Transverse colon (tissue), 4 donors: Measurements from ENCODE around the gene STIM1. TPM values are rescaled to one million over a fixed set of nuclear protein-coding genes. Genes with fewer than 3 reads are reported as not detected.

Experiments
- DNase-seq: peaks from one replicate; pipeline ENCODE4 v3.0.0-alpha.2; 2019
- H3K27ac ChIP-seq, 4 donors: fragments of 200-600 bp; sonication (generic); 2 replicates each; pipeline ENCODE4 v1.5.1; 2016 to 2018; ENCODE audit warnings: inconsistent platforms in 4 of 4
- H3K27me3 ChIP-seq: fragments of 200-600 bp; sonication (generic); 2 replicates; pipeline ENCODE4 v1.5.1; 2017; ENCODE audit warnings: inconsistent platforms
- H3K36me3 ChIP-seq, 4 donors: fragments of 200-600 bp; sonication (generic); 2 replicates each; pipeline ENCODE4 v1.5.1; 2017 to 2019; ENCODE audit warnings: inconsistent platforms in 4 of 4
- H3K4me1 ChIP-seq, 4 donors: fragments of 200-600 bp; sonication (generic); 2 replicates each; pipeline ENCODE4 v1.5.1; 2017 to 2020; ENCODE audit warnings: inconsistent platforms in 4 of 4
- H3K4me3 ChIP-seq, 4 donors: fragments of 200-600 bp; sonication (generic); 1 replicate in 1 of 4; 2 replicates in 3 of 4; pipeline versions ENCODE4 v1.5.1 to v1.6.1; 2017 to 2019; ENCODE audit warnings: inconsistent platforms in 4 of 4
- H3K9me3 ChIP-seq, 2 donors: fragments of 200-600 bp; sonication (generic); 2 replicates each; pipeline ENCODE4 v1.5.1; 2017 to 2019; ENCODE audit warnings: inconsistent platforms in 2 of 2
- EP300 ChIP-seq: sonication (generic); formaldehyde crosslinking; IDR thresholded peaks from one replicate; pipeline ENCODE4 v1.6.1; 2017; ENCODE audit warnings: antibody characterized with exemption, low read depth
- POLR2A ChIP-seq: fragments of 450-650 bp; IDR thresholded peaks from one replicate; pipeline ENCODE4 v1.6.1; 2016; ENCODE audit warnings: antibody characterized with exemption, mild to moderate bottlenecking, moderate library complexity
- POLR2AphosphoS5 ChIP-seq, 3 donors: sonication (generic); formaldehyde crosslinking; IDR thresholded peaks; one replicate each; pipeline ENCODE4 v1.6.1; 2016; ENCODE audit warnings: antibody characterized with exemption in 3 of 3
- WGBS, 2 donors: methylation state at CpG; one replicate each; pipeline ENCODE4 v1.1.5; 2018; ENCODE audit warnings: low coverage in 1 of 2; 5-methylcytosine and 5-hydroxymethylcytosine counted together
- in situ Hi-C, 4 donors: fragments of 200-750 bp; cut with MboI; loops; one replicate each; pipeline versions ENCODE4 v1.15.0 to v1.15.1; 2017; ENCODE audit warnings: low sequenced_read_pairs in 3 of 4, low pct_ligation_motif_present in 1 of 4, low pct_unique_long_range_greater_than_20kb in 1 of 4
- intact Hi-C: fragments of 100-400 bp; cut with DNase I; formaldehyde crosslinking; loops from one replicate; pipeline ENCODE4 v1.15.1; 2023; ENCODE audit warnings: low total_unique reads
- total RNA-seq, 4 donors: library from RNA; depleted of rRNA; stranded (reverse); fragments of >200 nt; gene quantifications; one replicate each; pipeline ENCODE4 v1.1.0, GENCODE V29; 2016
- TF ChIP-seq, protein P1 (sequence below), 5 experiments: fragments of 200-600 bp in 3 of 5; fragments of 450-650 bp in 2 of 5; sonication (generic) in 3 of 5; IDR thresholded peaks; 1 replicate in 2 of 5; 2 replicates in 3 of 5; pipeline ENCODE4 v1.5.1; 2016 to 2017; ENCODE audit warnings: antibody characterized with exemption in 5 of 5, inconsistent platforms in 3 of 5, mild to moderate bottlenecking in 2 of 5, moderate library complexity in 1 of 5

STIM1 gene
- total RNA-seq, 4 donors from 2014 or later: 41.2 to 79.3 (median 48.0) TPM

DNA sequence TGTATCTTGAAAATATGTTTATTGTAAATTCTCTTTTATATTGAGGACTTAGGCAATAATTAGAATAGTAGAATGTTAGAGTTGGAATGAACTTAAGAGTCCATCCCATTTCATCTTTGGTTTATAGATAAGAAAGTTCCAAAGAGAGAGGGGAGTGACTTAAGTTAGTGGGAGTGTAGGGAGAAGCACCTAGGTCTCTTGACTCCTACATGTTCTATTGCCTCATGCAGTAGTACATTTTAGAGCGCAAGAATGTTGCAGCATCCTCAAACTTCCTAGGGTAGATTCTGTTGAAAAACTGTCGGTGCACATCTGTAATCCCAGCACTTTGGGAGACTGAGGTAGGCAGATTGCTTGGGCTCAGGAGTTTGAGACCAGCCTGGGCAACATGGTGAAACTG is 247.8 kb downstream of the STIM1 start:
- Histone ChIP-seq H3K36me3 (peaks cover 0 to 21% (median 3%) of the 10 kb centered on the region in 4 donors), H3K9me3 (no peaks in the 10 kb centered on the region), H3K4me1 (peaks cover 0 to 11% (median 0%) of the 10 kb centered on the region in 4 donors), H3K27ac (no peak overlapping the region), H3K4me3 (no peak overlapping the region), H3K27me3 (no peaks in the 10 kb centered on the region)
- WGBS, 2 donors: 98 to 100% methylated on average over 2 of the region's 2 CpGs
- in situ Hi-C loops: no loop called here
- TF ChIP-seq EP300: no peak
- no peak for TF ChIP-seq POLR2A
- TF ChIP-seq, protein P1, sequence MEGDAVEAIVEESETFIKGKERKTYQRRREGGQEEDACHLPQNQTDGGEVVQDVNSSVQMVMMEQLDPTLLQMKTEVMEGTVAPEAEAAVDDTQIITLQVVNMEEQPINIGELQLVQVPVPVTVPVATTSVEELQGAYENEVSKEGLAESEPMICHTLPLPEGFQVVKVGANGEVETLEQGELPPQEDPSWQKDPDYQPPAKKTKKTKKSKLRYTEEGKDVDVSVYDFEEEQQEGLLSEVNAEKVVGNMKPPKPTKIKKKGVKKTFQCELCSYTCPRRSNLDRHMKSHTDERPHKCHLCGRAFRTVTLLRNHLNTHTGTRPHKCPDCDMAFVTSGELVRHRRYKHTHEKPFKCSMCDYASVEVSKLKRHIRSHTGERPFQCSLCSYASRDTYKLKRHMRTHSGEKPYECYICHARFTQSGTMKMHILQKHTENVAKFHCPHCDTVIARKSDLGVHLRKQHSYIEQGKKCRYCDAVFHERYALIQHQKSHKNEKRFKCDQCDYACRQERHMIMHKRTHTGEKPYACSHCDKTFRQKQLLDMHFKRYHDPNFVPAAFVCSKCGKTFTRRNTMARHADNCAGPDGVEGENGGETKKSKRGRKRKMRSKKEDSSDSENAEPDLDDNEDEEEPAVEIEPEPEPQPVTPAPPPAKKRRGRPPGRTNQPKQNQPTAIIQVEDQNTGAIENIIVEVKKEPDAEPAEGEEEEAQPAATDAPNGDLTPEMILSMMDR (IDR thresholded peaks at IDR 0.05): no peak
- no peak for TF ChIP-seq POLR2AphosphoS5 (IDR thresholded peaks at IDR 0.05)
- intact Hi-C loops: no loop called here
- no peak for DNase-seq

DNA sequence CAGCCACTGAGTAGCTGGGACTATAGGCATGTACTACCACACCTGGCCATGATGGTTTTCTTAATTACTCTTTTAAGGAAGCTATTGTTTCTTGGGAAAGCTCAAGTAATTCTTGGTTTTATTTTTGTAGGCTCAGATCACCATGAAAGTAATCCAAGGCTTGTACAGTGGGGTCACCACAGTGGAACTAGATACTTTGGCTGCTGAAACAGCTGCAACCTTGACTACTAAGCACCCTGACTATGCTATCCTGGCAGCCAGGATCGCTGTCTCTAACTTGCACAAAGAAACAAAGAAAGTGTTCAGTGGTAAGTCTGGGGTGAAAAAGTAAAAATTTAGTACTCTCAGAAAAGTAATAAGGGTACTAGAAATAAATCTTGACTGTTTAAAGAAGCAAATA is 250.5 kb downstream of the STIM1 start:
- Histone ChIP-seq H3K4me3 (no peak overlapping the region), H3K4me1 (peaks cover 0 to 11% (median 0%) of the 10 kb centered on the region in 4 donors), H3K36me3 (peaks cover 0 to 31% (median 4%) of the 10 kb centered on the region in 4 donors), H3K9me3 (no peaks in the 10 kb centered on the region), H3K27ac (no peak overlapping the region), H3K27me3 (no peaks in the 10 kb centered on the region)
- 83 to 100% methylated on average over 1 of the region's 1 CpG for WGBS, 2 donors
- TF ChIP-seq POLR2AphosphoS5 (IDR thresholded peaks at IDR 0.05) (no peak), EP300 (no peak), POLR2A (no peak)
- TF ChIP-seq, protein P1 (IDR thresholded peaks at IDR 0.05): no peak
- DNase-seq: no peak
- intact Hi-C loops: no loop called here
- in situ Hi-C loops: no loop called here

DNA sequence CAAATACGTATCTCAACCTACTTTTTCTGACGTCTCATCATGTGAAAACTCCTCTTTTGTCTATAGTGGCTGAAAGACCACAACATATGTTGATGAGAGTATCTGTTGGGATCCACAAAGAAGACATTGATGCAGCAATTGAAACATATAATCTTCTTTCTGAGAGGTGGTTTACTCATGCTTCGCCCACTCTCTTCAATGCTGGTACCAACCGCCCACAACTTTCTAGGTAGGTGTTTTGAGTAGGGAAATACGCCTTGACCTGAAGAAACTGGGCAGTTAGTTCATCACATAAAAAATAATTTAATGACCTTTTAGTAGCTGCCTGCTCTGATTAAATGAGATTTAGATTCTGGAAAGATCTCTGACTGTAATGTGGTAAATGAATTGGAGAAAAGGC is 256.4 kb downstream of the STIM1 start:
- no peak overlapping the region for H3K27ac ChIP-seq
- no peaks in the 10 kb centered on the region for H3K9me3 ChIP-seq
- peaks cover 0 to 54% (median 14%) of the 10 kb centered on the region in 4 donors for H3K36me3 ChIP-seq
- TF ChIP-seq, protein P1 (IDR thresholded peaks at IDR 0.05): no peak
- TF ChIP-seq POLR2AphosphoS5 (IDR thresholded peaks at IDR 0.05) (no peak), POLR2A (no peak), EP300 (no peak)
- in situ Hi-C loops (no loop called here), intact Hi-C loops (no loop called here)
- no peaks in the 10 kb centered on the region for H3K27me3 ChIP-seq
- no peak overlapping the region for H3K4me3 ChIP-seq
- no peak for DNase-seq
- H3K4me1 ChIP-seq: peaks cover 0 to 8% (median 0%) of the 10 kb centered on the region in 4 donors
- WGBS, 2 donors: 78% methylated on average over 5 of the region's 5 CpGs

DNA sequence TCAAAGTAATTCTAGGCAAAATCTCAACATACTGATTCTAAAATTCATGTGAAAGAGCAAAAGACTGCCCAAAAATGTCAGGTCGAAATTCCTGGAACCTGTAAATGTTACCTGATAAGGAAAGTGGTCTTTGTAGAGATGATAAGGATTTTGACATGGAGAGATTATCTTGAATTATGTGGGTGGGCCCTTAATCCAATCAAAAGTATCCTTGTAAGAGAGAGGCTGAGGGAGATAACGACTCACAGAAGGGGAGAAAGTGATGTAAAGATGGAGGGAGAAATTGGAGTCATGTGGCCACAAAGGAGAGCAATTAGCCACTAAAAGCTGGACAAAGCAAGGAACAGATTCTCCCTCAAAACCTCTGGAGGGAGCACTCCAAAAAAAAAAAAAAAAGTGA is 259.7 kb downstream of the STIM1 start:
- WGBS, 2 donors: 95 to 100% methylated on average over 2 of the region's 2 CpGs
- peaks cover 0 to 42% (median 12%) of the 10 kb centered on the region in 4 donors for H3K36me3 ChIP-seq
- H3K4me1 ChIP-seq: no peaks in the 10 kb centered on the region
- no peaks in the 10 kb centered on the region for H3K27me3 ChIP-seq
- TF ChIP-seq EP300 (no peak), POLR2A (no peak), POLR2AphosphoS5 (IDR thresholded peaks at IDR 0.05) (no peak)
- TF ChIP-seq, protein P1 (IDR thresholded peaks at IDR 0.05): no peak
- in situ Hi-C loops (no loop called here), intact Hi-C loops (no loop called here)
- H3K4me3 ChIP-seq: no peak overlapping the region
- DNase-seq: no peak
- no peaks in the 10 kb centered on the region for H3K9me3 ChIP-seq
- H3K27ac ChIP-seq: no peak overlapping the region
